Left ventricle myocardium superior (tissue), 1 donor: ENCODE data around the gene ZNF483. TPM values are rescaled to one million over a fixed set of nuclear protein-coding genes. Genes with fewer than 3 reads are reported as not detected.
"Not testable (repeated sequence)": the region's sequence is repeated elsewhere in the genome, so short reads cannot be mapped to it uniquely, and the experiment has no call there.

Source experiments
- ATAC-seq: fragments of 200-7000 bp; cut with Tn5 transposase; one replicate; pipeline ENCODE4 v1.9.1; 2020; ENCODE audit warnings: mild to moderate bottlenecking, moderate library complexity
- DNase-seq: peaks from one replicate; pipeline ENCODE4 v3.0.0-alpha.2; 2020
- intact Hi-C: fragments of 100-400 bp; cut with micrococcal nuclease; formaldehyde crosslinking; loops from one replicate; pipeline ENCODE4 v1.11.0; 2022
- total RNA-seq: library from RNA; stranded (reverse); fragmentation: NEBNext Ultra II Directional; extraction: Animal tissue kit (Norgen Biotek cat#: 25700); gene quantifications from one replicate; pipeline ENCODE4 v1.2.1, GENCODE V29; 2021
- donor health status: DM: no; HTN: yes; CAD: no; lungs with severe emphysema.

ZNF483 gene
- total RNA-seq, 1 donor from 2014 or later, result 4.9 TPM

- ATAC-seq (no peak), DNase-seq (no peak)
- intact Hi-C loops, result no loop called here
These were observed 6.7 kb downstream of the ZNF483 start for GRCh38 chr9:111531716-111532115.

- intact Hi-C loops, result no loop called here
- ATAC-seq (no peak), DNase-seq (no peak)
These were observed 8.3 kb downstream of the ZNF483 start for GRCh38 chr9:111533099-111533790.

- no peak for DNase-seq
- ATAC-seq, result no peak
- intact Hi-C loops, result no loop called here
These were observed 17.7 kb downstream of the ZNF483 start for GRCh38 chr9:111542497-111543254.

GRCh38 chr9:111548623-111549022 lies 23.6 kb downstream of the ZNF483 start:
- intact Hi-C loops, result no loop called here
- no peak for ATAC-seq
- DNase-seq, result no peak

- DNase-seq, ATAC-seq, intact Hi-C loops: not testable (repeated sequence)
These were observed 30.4 kb downstream of the ZNF483 start for GRCh38 chr9:111555425-111555824.

GRCh38 chr9:111559000-111559610 lies 34.1 kb downstream of the ZNF483 start:
- intact Hi-C loops, result no loop called here
- ATAC-seq (no peak), DNase-seq (no peak)

GRCh38 chr9:111561165-111561719 lies 36.3 kb downstream of the ZNF483 start:
- no peak for DNase-seq
- ATAC-seq, result no peak
- intact Hi-C loops, result no loop called here

GRCh38 chr9:111566234-111566633 lies 41.3 kb downstream of the ZNF483 start:
- ATAC-seq (peak; percentile 70), DNase-seq (peak; percentile 34)
- intact Hi-C loops, result no loop called here

- DNase-seq, ATAC-seq, intact Hi-C loops: not testable (repeated sequence)
These were observed 43.1 kb downstream of the ZNF483 start for GRCh38 chr9:111568127-111568526.

- intact Hi-C loops, result no loop called here
- peak; percentile 51 for ATAC-seq
- DNase-seq, result no peak
These were observed 48.1 kb downstream of the ZNF483 start for GRCh38 chr9:111572950-111573604.

GRCh38 chr9:111582888-111583287 lies 57.9 kb downstream of the ZNF483 start:
- intact Hi-C loops, result no loop called here
- ATAC-seq, result no peak
- DNase-seq, result no peak

GRCh38 chr9:111586378-111586777 lies 61.4 kb downstream of the ZNF483 start:
- ATAC-seq (no peak), DNase-seq (no peak)
- intact Hi-C loops, result no loop called here

- intact Hi-C loops, result no loop called here
- ATAC-seq, result no peak
- DNase-seq, result no peak
These were observed 63.9 kb downstream of the ZNF483 start for GRCh38 chr9:111588846-111589245.

GRCh38 chr9:111597852-111598732 lies 73.1 kb downstream of the ZNF483 start:
- peak; percentile 77 for DNase-seq
- intact Hi-C loops, result no loop called here

GRCh38 chr9:111598733-111599091 lies 73.7 kb downstream of the ZNF483 start:
- DNase-seq (peak; percentile 49), ATAC-seq (peak; percentile 64)
- intact Hi-C loops, result no loop called here

More at GRCh38 chr9:111597852-111598732, 73.1 kb downstream of the ZNF483 start:
- peak; percentile 76 for ATAC-seq

- DNase-seq, result peak; percentile 88
- intact Hi-C loops, result no loop called here
These were observed 74.3 kb downstream of the ZNF483 start, which contains the start of gene PTGR1 for GRCh38 chr9:111599092-111599954. PTGR1 (minus strand) TSS chr9:111599647; CDS start chr9:111597422, 2,225 bp downstream.

GRCh38 chr9:111599955-111600343 lies 75.0 kb downstream of the ZNF483 start:
- DNase-seq (peak; percentile 32), ATAC-seq (peak; percentile 2)
- intact Hi-C loops, result no loop called here

More at GRCh38 chr9:111599092-111599954, 74.3 kb downstream of the ZNF483 start, which contains the start of gene PTGR1:
- peak; percentile 91 for ATAC-seq
